Fibroblast of skin of abdomen (primary cell): ENCODE measurements around the gene C1QTNF8.

Experiments
- DNase-seq: peaks from one replicate; pipeline ENCODE4 v3.0.0-alpha.2; 2013

Gene C1QTNF8

DNA sequence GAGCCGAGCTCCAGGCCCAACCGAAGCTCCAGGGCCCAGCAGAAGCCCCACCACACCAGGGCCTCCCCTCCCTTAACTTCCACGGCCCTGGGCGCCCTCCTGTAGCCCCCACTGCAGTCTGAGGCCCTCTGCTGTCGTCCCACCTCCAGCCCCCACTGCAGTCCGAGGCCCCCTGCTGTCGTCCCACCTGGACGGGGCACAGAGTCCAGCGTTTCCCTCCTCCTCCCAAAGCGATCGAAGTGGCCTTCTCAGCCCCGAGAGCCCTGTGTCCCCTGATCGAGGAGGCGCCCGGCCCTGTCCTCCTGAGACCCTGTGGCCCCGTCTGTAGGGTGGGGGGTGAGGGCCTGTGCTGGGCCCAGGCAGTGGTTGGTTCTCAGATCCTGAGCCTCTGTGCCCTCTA lies 31.1 kb upstream of the C1QTNF8 start:
- DNase-seq: no peak

- no peak for DNase-seq
Observed at GRCh38 chr16:1126586-1126985, 30.5 kb upstream of the C1QTNF8 start.

DNA sequence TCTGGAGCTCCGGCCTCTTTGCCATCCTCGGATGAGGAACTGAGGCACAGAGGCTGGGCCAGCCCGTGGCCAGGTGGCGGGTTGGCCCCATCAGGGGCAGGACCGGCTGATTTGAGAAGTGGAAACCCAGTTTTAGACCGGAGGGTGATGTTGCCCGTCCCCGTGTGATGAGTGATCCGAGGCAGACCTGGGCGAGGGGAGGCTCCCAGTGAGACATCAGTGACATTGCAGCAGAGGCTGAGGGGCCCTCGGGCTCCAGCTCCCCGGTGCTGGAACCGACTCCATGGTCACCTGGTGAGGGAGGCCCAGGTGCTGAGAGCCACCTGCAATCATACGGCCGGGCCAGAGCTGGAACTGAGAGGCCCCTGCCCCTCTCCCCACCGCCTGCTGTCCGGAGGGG lies 30.0 kb upstream of the C1QTNF8 start:
- DNase-seq: no peak

DNA sequence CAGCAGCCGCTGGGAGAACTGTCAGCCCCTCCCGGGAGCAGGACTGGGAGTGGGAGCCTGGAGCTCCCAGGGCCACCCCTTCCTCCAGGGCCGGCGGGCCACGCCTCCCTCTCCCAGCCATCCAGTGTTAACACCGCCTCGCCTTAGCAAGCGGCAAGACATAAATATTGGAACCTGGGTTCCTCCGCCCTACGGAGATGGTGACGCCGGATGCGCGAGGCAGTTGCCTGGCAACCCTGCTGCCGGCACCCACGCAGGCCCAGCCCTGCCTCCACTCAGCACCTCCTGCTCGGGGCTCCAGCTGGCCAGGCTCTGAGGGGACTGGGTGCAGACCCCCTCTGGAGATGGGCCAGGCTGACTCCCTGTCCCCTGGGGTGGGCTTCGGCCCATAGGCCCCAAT lies 29.4 kb upstream of the C1QTNF8 start:
- peak; percentile 10 for DNase-seq

DNA sequence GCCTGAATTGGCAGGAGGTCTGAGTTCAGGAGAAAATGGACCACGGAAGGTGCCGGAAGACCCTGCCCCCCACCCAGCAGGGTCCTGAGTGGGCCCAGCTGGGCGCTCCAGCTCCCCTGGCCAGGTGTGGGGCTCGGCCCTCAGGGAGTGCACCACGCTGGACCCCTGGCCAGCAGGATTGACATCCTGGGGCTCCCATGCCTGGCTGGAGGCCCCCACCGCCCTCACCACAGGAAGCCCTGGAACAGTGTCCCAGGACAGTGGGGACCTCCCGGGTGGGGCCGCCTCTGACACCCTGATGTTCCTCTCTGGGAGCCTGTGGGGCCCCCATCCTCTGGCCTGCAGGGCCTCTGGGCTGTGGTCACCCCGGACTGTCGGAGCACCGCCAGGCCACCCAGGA lies 28.8 kb upstream of the C1QTNF8 start:
- DNase-seq: no peak

GRCh38 chr16:1124291-1124690 lies 28.2 kb upstream of the C1QTNF8 start:
- DNase-seq: no peak

- DNase-seq: no peak
Observed at GRCh38 chr16:1123525-1124230, 27.6 kb upstream of the C1QTNF8 start.

- no peak for DNase-seq
Observed at GRCh38 chr16:1122398-1122765, 26.3 kb upstream of the C1QTNF8 start.

DNA sequence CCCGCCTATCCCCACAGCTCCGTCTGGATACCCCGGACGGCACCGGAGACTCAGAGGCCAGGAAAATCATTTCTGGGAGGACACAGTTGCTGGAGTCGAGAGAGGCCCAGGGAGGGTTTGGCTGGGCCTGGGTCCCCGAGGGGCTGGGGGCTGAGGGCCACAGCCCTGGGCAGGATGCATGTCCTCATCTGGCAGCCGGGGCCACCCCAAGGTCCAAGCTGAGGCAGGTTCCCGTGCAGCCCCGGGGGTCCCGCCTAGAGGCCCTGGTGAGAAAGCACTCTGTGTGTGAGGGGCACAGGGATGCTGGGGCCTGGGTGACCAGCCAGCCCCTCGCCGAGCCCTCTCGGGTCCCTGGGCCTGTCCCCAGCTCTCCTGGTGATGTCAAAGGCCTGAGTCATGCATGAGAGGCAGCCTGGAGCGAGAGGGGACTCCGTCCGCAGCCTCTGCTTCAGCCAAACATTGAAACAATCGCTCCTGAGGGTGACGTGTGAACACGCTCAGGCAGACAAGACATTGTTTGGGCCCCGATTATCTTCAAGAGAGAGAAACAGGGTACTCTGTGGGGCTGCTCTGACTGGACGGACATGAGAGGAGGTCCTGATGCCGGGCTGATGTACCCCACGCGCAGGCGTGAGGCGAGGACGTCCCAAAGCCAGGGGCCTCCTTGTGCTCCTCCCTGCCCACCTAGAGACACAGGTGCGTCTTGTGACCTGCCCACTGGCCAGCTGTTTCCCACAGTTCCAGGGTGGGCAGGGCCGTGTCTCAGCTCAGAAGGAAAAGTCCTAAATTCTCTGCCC lies 25.8 kb upstream of the C1QTNF8 start:
- DNase-seq: no peak

DNA sequence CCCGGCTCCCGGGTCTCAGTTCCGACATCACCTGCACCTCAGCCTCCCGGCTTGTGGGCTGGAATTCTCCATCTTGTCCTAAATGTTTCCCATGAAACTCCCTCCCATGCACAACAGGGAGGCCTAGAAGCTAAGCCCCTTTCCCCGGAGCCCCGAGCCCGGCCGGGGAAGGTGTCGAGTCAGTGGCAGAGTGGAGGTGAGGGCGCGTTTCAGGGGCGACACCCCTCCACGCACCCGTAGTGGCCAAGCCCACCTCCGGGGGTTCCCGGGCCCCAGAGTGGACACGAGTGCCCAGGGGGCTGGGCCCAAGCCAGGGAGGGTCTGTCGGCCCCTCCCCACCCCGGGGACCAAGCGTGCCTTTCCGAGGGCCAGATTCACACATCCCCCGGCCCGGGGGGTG lies 25.0 kb upstream of the C1QTNF8 start:
- no peak for DNase-seq

GRCh38 chr16:1120577-1120941 lies 24.5 kb upstream of the C1QTNF8 start:
- DNase-seq: no peak

GRCh38 chr16:1119766-1120576 lies 23.9 kb upstream of the C1QTNF8 start:
- DNase-seq: no peak

DNA sequence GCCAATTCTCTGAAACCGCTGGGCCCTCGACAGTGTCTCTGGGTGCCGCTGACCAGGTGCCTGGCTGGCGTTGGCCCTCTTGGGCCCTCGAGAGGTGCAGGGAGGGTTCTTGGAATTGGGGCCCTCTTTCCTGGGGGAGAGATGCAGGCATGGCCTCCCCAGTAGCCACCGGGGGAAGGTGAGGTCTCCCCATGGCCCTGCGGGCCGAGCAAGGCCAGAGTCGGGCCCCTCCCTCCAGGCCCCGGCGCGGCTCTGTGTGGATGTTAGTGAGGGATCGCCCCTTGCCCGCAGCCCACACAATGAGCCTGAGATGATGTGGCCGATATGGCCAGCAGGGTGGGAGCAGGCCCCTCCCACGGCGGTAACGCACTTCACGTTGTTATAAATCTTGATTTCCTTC lies 23.1 kb upstream of the C1QTNF8 start:
- no peak for DNase-seq

GRCh38 chr16:1117926-1118325 lies 21.9 kb upstream of the C1QTNF8 start:
- DNase-seq: no peak

DNA sequence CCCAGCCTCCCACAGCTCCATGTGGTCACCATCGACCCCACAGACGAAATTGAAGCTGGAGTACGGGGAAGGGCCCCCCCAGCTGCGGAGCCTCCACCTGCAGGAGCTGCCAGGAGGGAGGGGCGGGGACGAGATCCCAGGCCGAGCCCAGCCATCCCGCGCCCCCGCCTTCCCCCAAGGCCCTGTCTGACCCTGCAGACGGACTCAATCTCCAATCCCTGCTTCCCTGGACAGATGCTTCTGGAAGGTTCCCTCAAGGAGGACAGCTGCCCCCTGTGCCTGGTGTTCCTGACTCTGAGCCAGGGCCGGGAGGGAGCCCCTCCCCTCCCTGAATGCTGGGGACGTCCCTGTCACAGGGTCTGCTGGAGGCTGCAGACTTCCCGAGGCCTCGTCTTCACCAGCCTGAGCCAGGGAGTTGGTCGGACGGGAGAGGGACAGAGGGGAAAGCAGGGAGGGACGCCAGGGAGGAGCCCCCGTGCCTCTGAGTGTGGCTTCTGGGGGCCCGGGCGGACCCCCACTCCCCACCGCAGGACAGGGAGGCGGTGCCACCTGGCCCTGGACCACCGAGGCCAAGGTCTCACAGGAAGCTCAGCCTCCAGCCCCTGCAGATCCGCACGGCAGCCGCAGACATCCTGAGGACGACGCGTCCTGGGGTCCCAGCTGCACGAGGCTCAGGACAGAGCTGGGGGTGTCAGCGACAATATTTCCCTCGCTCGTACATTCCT lies 21.3 kb upstream of the C1QTNF8 start:
- no peak for DNase-seq

- DNase-seq: no peak
Observed at GRCh38 chr16:1116693-1117077, 20.6 kb upstream of the C1QTNF8 start.

DNA sequence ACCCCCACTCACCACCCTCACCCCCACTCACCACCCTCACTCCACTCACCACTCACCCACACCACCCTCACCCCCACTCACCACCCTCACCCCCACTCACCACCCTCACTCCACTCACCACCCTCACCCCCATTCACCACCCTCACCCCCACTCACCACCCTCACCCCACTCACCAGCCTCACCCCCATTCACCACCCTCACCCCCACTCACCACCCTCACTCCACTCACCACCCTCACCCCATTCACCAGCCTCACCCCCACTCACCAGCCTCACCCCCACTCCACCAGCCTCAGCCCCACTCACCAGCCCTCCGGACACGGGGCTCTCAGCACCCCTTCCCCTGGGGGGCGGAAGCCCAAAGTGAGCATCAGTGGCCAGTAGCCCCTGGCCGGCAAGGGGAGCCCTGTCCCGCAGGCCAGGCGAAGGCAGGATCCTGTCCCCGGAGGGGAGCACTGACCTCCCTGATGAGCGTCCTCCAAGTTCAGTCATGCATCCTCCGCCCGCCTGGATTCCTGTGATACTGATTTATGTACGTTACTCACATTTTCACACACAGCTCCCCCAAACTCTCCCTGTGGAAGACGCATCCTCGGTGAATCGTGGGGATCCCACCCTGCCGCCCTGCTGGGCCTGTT lies 18.0 kb upstream of the C1QTNF8 start:
- no peak for DNase-seq

- DNase-seq: no peak
Observed at GRCh38 chr16:1113489-1113888, 17.4 kb upstream of the C1QTNF8 start.

- no peak for DNase-seq
Observed at GRCh38 chr16:1112506-1113184, 16.6 kb upstream of the C1QTNF8 start.

DNA sequence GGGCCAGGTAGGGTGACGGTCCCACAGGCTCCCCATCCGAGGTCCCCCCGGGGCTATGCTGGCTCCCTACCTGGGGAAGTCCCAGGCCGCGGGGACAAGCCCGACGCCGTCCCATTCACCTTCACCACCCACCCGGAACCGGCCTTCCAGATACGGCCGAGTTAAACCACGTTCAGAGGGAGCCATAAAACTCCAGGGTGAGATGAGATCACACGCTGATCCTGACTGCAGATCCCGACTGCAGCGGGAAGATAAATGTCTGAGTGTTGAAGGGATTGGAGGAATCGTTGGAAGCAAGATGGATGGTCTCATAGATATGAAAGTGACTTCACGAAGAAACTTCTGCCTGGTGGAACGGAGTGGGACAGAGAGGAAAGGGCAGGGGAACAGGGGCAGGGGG lies 13.6 kb upstream of the C1QTNF8 start:
- no peak for DNase-seq

- no peak for DNase-seq
Observed at GRCh38 chr16:1108299-1109252, 12.5 kb upstream of the C1QTNF8 start.
